Heart left ventricle (tissue), 16 donors: Measurements from ENCODE around the gene UBE2I. TPM values are rescaled to one million over a fixed set of nuclear protein-coding genes. Genes with fewer than 3 reads are reported as not detected.
"Not testable (repeated sequence)": the region's sequence is repeated elsewhere in the genome, so short reads cannot be mapped to it uniquely, and the experiment has no call there.

Source experiments
- ATAC-seq, 4 donors: fragments of 200-7000 bp; cut with Tn5 transposase; one replicate each; pipeline ENCODE4 v1.9.1; 2020 to 2022; ENCODE audit warnings: moderate library complexity in 4 of 4, mild to moderate bottlenecking in 3 of 4, moderate number of reproducible peaks in 1 of 4
- DNase-seq, 5 donors: peaks; one replicate each; pipeline ENCODE4 v3.0.0-alpha.2; 2020
- H3K27ac ChIP-seq, 12 donors: fragments of 200-600 bp; sonication (generic) in 4 of 12; one replicate each; pipeline versions ENCODE4 v1.5.0 to v1.8.0; 2016 to 2022; ENCODE audit warnings: mild to moderate bottlenecking in 2 of 12
- H3K27me3 ChIP-seq, 9 donors: fragments of 200-600 bp; sonication (generic) in 2 of 9; one replicate each; pipeline versions ENCODE4 v1.5.1 to v1.8.0; 2016 to 2022; ENCODE audit warnings: mild to moderate bottlenecking in 3 of 9
- H3K36me3 ChIP-seq, 9 donors: fragments of 200-600 bp; sonication (generic) in 2 of 9; one replicate each; pipeline versions ENCODE4 v1.5.0 to v1.8.0; 2018 to 2022; ENCODE audit warnings: mild to moderate bottlenecking in 2 of 9
- H3K4me1 ChIP-seq, 12 donors: fragments of 200-600 bp; sonication (generic) in 4 of 12; one replicate each; pipeline versions ENCODE4 v1.5.0 to v1.8.0; 2016 to 2022; ENCODE audit warnings: mild to moderate bottlenecking in 3 of 12
- H3K4me3 ChIP-seq, 12 donors: fragments of 200-600 bp; sonication (generic) in 4 of 12; one replicate each; pipeline versions ENCODE4 v1.5.0 to v1.8.0; 2017 to 2022; ENCODE audit warnings: mild to moderate bottlenecking in 9 of 12, moderate library complexity in 4 of 12
- H3K9me3 ChIP-seq, 12 donors: fragments of 200-600 bp; sonication (generic) in 4 of 12; one replicate each; pipeline versions ENCODE4 v1.5.0 to v1.8.0; 2016 to 2022; ENCODE audit warnings: mild to moderate bottlenecking in 1 of 12
- CTCF ChIP-seq, 12 donors: fragments of 200-600 bp; sonication (generic) in 4 of 12; IDR thresholded peaks; one replicate each; pipeline versions ENCODE4 v1.5.0 to v1.8.0; 2018 to 2022; ENCODE audit warnings: antibody characterized with exemption in 12 of 12, mild to moderate bottlenecking in 5 of 12
- POLR2A ChIP-seq, 2 donors: fragments of 450-650 bp; IDR thresholded peaks; one replicate each; pipeline ENCODE4 v1.6.1; 2017; ENCODE audit warnings: antibody characterized with exemption in 2 of 2, mild to moderate bottlenecking in 2 of 2, moderate library complexity in 2 of 2
- WGBS, 4 donors: extraction: QIAGEN DNeasy Blood & Tissue Kit in 2 of 4; methylation state at CpG; one replicate each; pipeline versions ENCODE4 v1.1.5 to v1.1.7; 2013 to 2018; 5-methylcytosine and 5-hydroxymethylcytosine counted together
- intact Hi-C, 10 donors: fragments of 100-400 bp; cut with DNase I; formaldehyde crosslinking; loops; one replicate each; pipeline versions ENCODE4 v1.11.1 to v1.14.2; 2022
- polyA plus RNA-seq, 2 donors: library from polyadenylated mRNA; stranded (reverse); fragments of 200-250 nt; gene quantifications; one replicate each; pipeline ENCODE4 v1.2.3, GENCODE V29; 2013
- total RNA-seq, 9 donors: library from RNA; depleted of rRNA in 2 of 9; stranded (reverse); fragments of >200 nt in 2 of 9; fragmentation: NEBNext Ultra II Directional in 3 of 9; extraction: Animal tissue kit (Norgen Biotek cat#: 25700) in 3 of 9; gene quantifications; one replicate each; pipeline versions ENCODE4 v1.1.0 to v1.2.4, GENCODE V29; 2016 to 2023
- donor health status: ischemic (EF 13 %, LVEDD 7.1; RV severe dilation, severe dysfunction).
- donor health status: healthy with polysubstance abuse.
- donor health status: DM: no; HTN: yes; CAD: no.
- donor health status: DM: no; HTN: no; CAD: no.
- donor health status: ischemic (EF 25% LVEDD 6.9; RV normal size, moderate dysfunction).
- donor health status: ischemic (EF 25% LVEDD 5.7; RV mildly dilated, moderate dysfunction).
- donor health status: healthy.
- donor health status: DM: yes; HTN: yes; CAD: no.
- donor health status: ischemic (EF 35%, LVEDD 5.7; RV mildly dilated, moderate dysfunction).
- donor health status: nonischemic (EF 11% LVEDD 7.7; RV severe dilation, severe dysfunction).
- donor health status: DM: yes; HTN: yes; CAD: no.
- donor health status: PGD.
- donor health status: ischemic (EF 29% LVEDD 5.4; RV normal size, mild dysfunction).
- donor health status: nonischemic (EF 23%, LVEDD 6.1; RV moderate dilation, normal function).

Gene UBE2I
- total and polyA plus RNA-seq, 11 donors: 59.3 to 105 (median 82.5) TPM

- Histone ChIP-seq H3K27ac (no peak overlapping the region), H3K4me3 (no peak overlapping the region), H3K36me3 (no peaks in the 10 kb centered on the region), H3K27me3 (peaks cover 10 to 67% (median 43%) of the 10 kb centered on the region in 9 donors), H3K9me3 (no peaks in the 10 kb centered on the region), H3K4me1 (peaks cover 0 to 8% (median 0%) of the 10 kb centered on the region in 12 donors)
- WGBS, 4 donors: 64 to 69% (median 66%) methylated on average over 25 to 29 of the region's 29 CpGs
- DNase-seq: no peak
- intact Hi-C loops: no loop called here
- no peak for ATAC-seq
- TF ChIP-seq CTCF (IDR thresholded peaks at IDR 0.05): no peak
- TF ChIP-seq POLR2A (IDR thresholded peaks at IDR 0.05): no peak
Measured at GRCh38 chr16:1290860-1291575, 18.4 kb upstream of the UBE2I start.

GRCh38 chr16:1291576-1291974 lies 17.9 kb upstream of the UBE2I start:
- peaks cover 10 to 64% (median 38%) of the 10 kb centered on the region in 9 donors for H3K27me3 ChIP-seq
- DNase-seq: no peak
- no peak overlapping the region for H3K4me3 ChIP-seq
- no peaks in the 10 kb centered on the region for H3K9me3 ChIP-seq
- H3K4me1 ChIP-seq: peaks cover 0 to 8% (median 0%) of the 10 kb centered on the region in 12 donors
- TF ChIP-seq POLR2A (IDR thresholded peaks at IDR 0.05): no peak
- TF ChIP-seq CTCF (IDR thresholded peaks at IDR 0.05): no peak
- intact Hi-C loops: no loop called here
- H3K27ac ChIP-seq: no peak overlapping the region
- no peak for ATAC-seq
- 52 to 63% (median 57%) methylated on average over 17 of the region's 17 CpGs for WGBS, 4 donors
- no peaks in the 10 kb centered on the region for H3K36me3 ChIP-seq

GRCh38 chr16:1292208-1292607 lies 17.2 kb upstream of the UBE2I start:
- H3K27ac ChIP-seq, intact Hi-C loops, H3K9me3 ChIP-seq, H3K4me1 ChIP-seq, ATAC-seq, H3K36me3 ChIP-seq, H3K4me3 ChIP-seq, DNase-seq: not testable (repeated sequence)
- peaks cover 10 to 63% (median 35%) of the 10 kb centered on the region in 9 donors for H3K27me3 ChIP-seq
- WGBS, 4 donors: 76 to 83% (median 79%) methylated on average over 6 of the region's 6 CpGs

GRCh38 chr16:1292808-1293207 lies 16.6 kb upstream of the UBE2I start:
- H3K27me3 ChIP-seq: peaks cover 10 to 57% (median 35%) of the 10 kb centered on the region in 9 donors
- ATAC-seq, intact Hi-C loops: not testable (repeated sequence)

GRCh38 chr16:1293921-1294656 lies 15.3 kb upstream of the UBE2I start:
- 64 to 72% (median 65%) methylated on average over 11 of the region's 11 CpGs for WGBS, 4 donors
- intact Hi-C loops: no loop called here
- H3K4me3 ChIP-seq: no peak overlapping the region

More at GRCh38 chr16:1292808-1293207, 16.6 kb upstream of the UBE2I start:
- not testable (repeated sequence) for H3K36me3 ChIP-seq, H3K27ac ChIP-seq, H3K4me3 ChIP-seq, H3K9me3 ChIP-seq, DNase-seq, H3K4me1 ChIP-seq
- 78 to 81% (median 80%) methylated on average over 8 of the region's 8 CpGs for WGBS, 4 donors

More at GRCh38 chr16:1293921-1294656, 15.3 kb upstream of the UBE2I start:
- H3K9me3 ChIP-seq: no peaks in the 10 kb centered on the region
- peaks cover 0 to 3% (median 0%) of the 10 kb centered on the region in 12 donors for H3K4me1 ChIP-seq
- ATAC-seq: no peak
- TF ChIP-seq POLR2A (IDR thresholded peaks at IDR 0.05): no peak
- no peak for TF ChIP-seq CTCF (IDR thresholded peaks at IDR 0.05)
- peaks cover under 1 to 46% (median 24%) of the 10 kb centered on the region in 9 donors for H3K27me3 ChIP-seq
- H3K36me3 ChIP-seq: no peaks in the 10 kb centered on the region
- DNase-seq: no peak
- no peak overlapping the region for H3K27ac ChIP-seq
